Measurements from ENCODE around the gene MAP3K5. TPM values are rescaled to one million over a fixed set of nuclear protein-coding genes. Genes with fewer than 3 reads are reported as not detected.

MAP3K5 gene
- total and polyA plus RNA-seq, 4 experiments from 2014 or later = 7.3 to 31.7 (median 28.8) TPM

- no peaks in the 10 kb centered on the region for H3K27me3 Mint-ChIP-seq
- DNase-seq = no peak
- peaks cover 0 to 3% (median under 1%) of the 10 kb centered on the region in 8 donors for H3K9me3 Mint-ChIP-seq
- Histone ChIP-seq H3K4me3 (ENCODE audit: low read length in 2 of 2) (no peak overlapping the region), H3K4me1 (ENCODE audit: insufficient read depth, low read length) (no peaks in the 10 kb centered on the region), H3K36me3 (ENCODE audit: insufficient read depth, low read length) (peaks cover 54% of the 10 kb centered on the region), H3K9me3 (ENCODE audit: control insufficient read depth in 1 of 2, low read length in 2 of 2) (no peaks in the 10 kb centered on the region), H3K27me3 (ENCODE audit: insufficient read depth, low read length) (no peaks in the 10 kb centered on the region), H3K27ac (ENCODE audit: low read depth, low read length) (no peak overlapping the region)
- no peak overlapping the region for H3K4me3 Mint-ChIP-seq
- peaks cover 69 to 76% of the 10 kb centered on the region in 2 donors for H3K36me3 Mint-ChIP-seq
- peak overlapping the region in 1 of 7 donors; percentile 42 for H3K27ac Mint-ChIP-seq
- intact Hi-C loops (cut with micrococcal nuclease) = no loop called here
- ChIA-PET POLR2A (ENCODE audit: partially characterized antibody) (no interaction called here), CTCF (ENCODE audit: partially characterized antibody) (no interaction called here)
- peaks cover 0 to 3% (median 0%) of the 10 kb centered on the region in 4 donors for H3K4me1 Mint-ChIP-seq
These were observed 215.5 kb downstream of the MAP3K5 start for GRCh38 chr6:136576821-136577220.

DNA sequence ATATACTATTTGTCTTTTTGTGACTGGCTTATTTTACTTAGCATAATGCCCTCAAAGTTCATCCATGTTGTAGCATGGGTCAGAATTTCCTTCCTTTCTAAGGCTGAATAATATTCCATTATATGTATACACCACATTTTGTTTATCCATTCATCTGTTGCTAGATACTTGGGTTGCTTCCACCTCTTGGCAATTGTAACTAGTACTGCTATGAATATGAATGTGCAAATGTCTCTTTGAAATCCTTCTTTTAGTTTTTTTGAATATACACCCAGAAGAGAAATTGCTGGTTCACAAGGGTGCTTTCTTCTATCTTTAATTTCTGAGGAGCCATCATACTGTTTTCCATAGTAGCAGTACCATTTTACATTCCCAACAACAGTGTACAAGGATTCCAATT is 220.8 kb downstream of the MAP3K5 start:
- Histone ChIP-seq H3K36me3 (ENCODE audit: insufficient read depth, low read length) (peaks cover 21% of the 10 kb centered on the region), H3K4me1 (ENCODE audit: insufficient read depth, low read length) (peaks cover 23% of the 10 kb centered on the region), H3K4me3 (ENCODE audit: low read length in 2 of 2) (no peak overlapping the region), H3K27ac (ENCODE audit: low read depth, low read length) (no peak overlapping the region), H3K9me3 (ENCODE audit: control insufficient read depth in 1 of 2, low read length in 2 of 2) (no peaks in the 10 kb centered on the region), H3K27me3 (ENCODE audit: insufficient read depth, low read length) (no peaks in the 10 kb centered on the region)
- H3K4me1 Mint-ChIP-seq = peaks cover 0 to 23% (median 15%) of the 10 kb centered on the region in 4 donors
- CTCF ChIA-PET (ENCODE audit: partially characterized antibody) = no interaction called here
- H3K27ac Mint-ChIP-seq = peak overlapping the region in 1 of 7 donors; percentile 0
- POLR2A ChIA-PET (ENCODE audit: partially characterized antibody) = no interaction called here
- no peak for DNase-seq
- no peaks in the 10 kb centered on the region for H3K27me3 Mint-ChIP-seq
- peaks cover 64 to 71% of the 10 kb centered on the region in 2 donors for H3K36me3 Mint-ChIP-seq
- no peak overlapping the region for H3K4me3 Mint-ChIP-seq
- intact Hi-C loops (cut with micrococcal nuclease) = no loop called here
- peaks cover 0 to 7% (median 3%) of the 10 kb centered on the region in 8 donors for H3K9me3 Mint-ChIP-seq

DNA sequence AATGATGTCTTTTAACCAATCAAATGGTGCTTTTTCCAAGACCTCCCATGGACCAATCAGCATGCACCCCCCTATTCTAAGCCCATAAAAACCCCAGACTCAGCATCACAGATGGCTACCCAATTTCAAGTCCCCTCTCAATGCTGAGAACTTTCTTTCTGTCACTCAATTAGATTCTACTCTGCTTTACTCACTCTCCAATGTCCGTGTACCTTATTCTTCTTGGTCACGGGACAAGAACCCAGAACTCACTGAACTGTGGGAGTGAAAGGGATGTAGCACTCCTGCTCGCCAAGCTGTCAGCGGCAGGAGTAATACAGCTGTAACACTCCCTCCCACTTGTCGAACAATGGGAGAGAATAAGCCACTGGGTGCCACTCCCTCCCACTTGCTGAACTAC is 221.2 kb downstream of the MAP3K5 start:
- H3K36me3 ChIP-seq (ENCODE audit: insufficient read depth, low read length) = peaks cover 20% of the 10 kb centered on the region
- no peak overlapping the region for H3K4me3 Mint-ChIP-seq
- H3K4me3 ChIP-seq (ENCODE audit: low read length in 2 of 2) = no peak overlapping the region
- peaks cover 63 to 71% of the 10 kb centered on the region in 2 donors for H3K36me3 Mint-ChIP-seq
- no peaks in the 10 kb centered on the region for H3K27me3 ChIP-seq (ENCODE audit: insufficient read depth, low read length)
- CTCF ChIA-PET (ENCODE audit: partially characterized antibody) = no interaction called here
- no peak overlapping the region for H3K27ac ChIP-seq (ENCODE audit: low read depth, low read length)
- POLR2A ChIA-PET (ENCODE audit: partially characterized antibody) = no interaction called here
- peaks cover 0 to 23% (median 15%) of the 10 kb centered on the region in 4 donors for H3K4me1 Mint-ChIP-seq
- no peak for DNase-seq
- peak overlapping the region in 1 of 7 donors; percentile 0 for H3K27ac Mint-ChIP-seq
- H3K4me1 ChIP-seq (ENCODE audit: insufficient read depth, low read length) = peaks cover 27% of the 10 kb centered on the region
- peaks cover 0 to 7% (median 3%) of the 10 kb centered on the region in 8 donors for H3K9me3 Mint-ChIP-seq
- no peaks in the 10 kb centered on the region for H3K27me3 Mint-ChIP-seq
- intact Hi-C loops (cut with micrococcal nuclease) = no loop called here
- no peaks in the 10 kb centered on the region for H3K9me3 ChIP-seq (ENCODE audit: control insufficient read depth in 1 of 2, low read length in 2 of 2)

GRCh38 chr6:136568129-136568528 is 224.1 kb downstream of the MAP3K5 start:
- no peak for DNase-seq
- H3K4me1 ChIP-seq (ENCODE audit: insufficient read depth, low read length) = peaks cover 45% of the 10 kb centered on the region
- H3K9me3 ChIP-seq (ENCODE audit: control insufficient read depth in 1 of 2, low read length in 2 of 2) = no peaks in the 10 kb centered on the region
- Mint-ChIP-seq H3K27ac (peak overlapping the region in 5 of 7 donors; percentile 12 to 59 (median 33)), H3K4me3 (no peak overlapping the region), H3K36me3 (peaks cover 58 to 74% of the 10 kb centered on the region in 2 donors), H3K27me3 (no peaks in the 10 kb centered on the region), H3K9me3 (peaks cover 0 to 7% (median 2%) of the 10 kb centered on the region in 8 donors), H3K4me1 (peaks cover 4 to 39% (median 25%) of the 10 kb centered on the region in 4 donors)
- POLR2A ChIA-PET (ENCODE audit: partially characterized antibody) = interaction anchor here (1.7 kb wide), 1 partner anchor 224 kb away, joined by 4 read pairs; the partner anchor contains the start of gene MAP3K5
- no peak overlapping the region for H3K27ac ChIP-seq (ENCODE audit: low read depth, low read length)
- peaks cover 20% of the 10 kb centered on the region for H3K36me3 ChIP-seq (ENCODE audit: insufficient read depth, low read length)
- no peaks in the 10 kb centered on the region for H3K27me3 ChIP-seq (ENCODE audit: insufficient read depth, low read length)
- CTCF ChIA-PET (ENCODE audit: partially characterized antibody) = interaction anchor here (9.8 kb wide), 1 partner anchor 17 kb away, joined by 56 read pairs; the partner anchor contains the start of gene MAP7
- no peak overlapping the region for H3K4me3 ChIP-seq (ENCODE audit: low read length in 2 of 2)
- intact Hi-C loops (cut with micrococcal nuclease) = no loop called here

DNA sequence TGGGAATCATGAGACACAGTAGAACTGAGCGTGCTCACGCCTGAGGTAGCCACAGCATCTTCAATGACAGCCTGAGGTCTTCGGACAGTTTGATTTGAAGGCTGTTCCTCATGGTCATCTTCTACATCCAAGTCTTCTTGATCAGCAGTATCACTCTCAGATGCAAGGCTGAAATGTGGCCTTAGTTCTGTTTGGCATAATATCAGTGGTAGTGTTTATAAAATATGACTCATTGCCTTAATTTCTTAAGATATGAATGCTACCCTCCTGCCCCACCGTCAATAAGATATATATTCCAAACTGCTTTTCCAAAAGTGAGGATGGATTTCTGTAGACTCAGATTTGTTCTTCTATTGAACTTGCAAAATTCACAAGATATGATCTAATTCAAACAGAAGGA is 224.6 kb downstream of the MAP3K5 start:
- Mint-ChIP-seq H3K27ac (peak overlapping the region in 4 of 7 donors; percentile 4 to 53 (median 32)), H3K27me3 (no peaks in the 10 kb centered on the region), H3K9me3 (peaks cover 0 to 7% (median 2%) of the 10 kb centered on the region in 8 donors), H3K4me3 (no peak overlapping the region), H3K4me1 (peaks cover 4 to 37% (median 26%) of the 10 kb centered on the region in 4 donors), H3K36me3 (peaks cover 54 to 74% of the 10 kb centered on the region in 2 donors)
- CTCF ChIA-PET (ENCODE audit: partially characterized antibody) = interaction anchor here (9.8 kb wide), 1 partner anchor 17 kb away, joined by 56 read pairs; the partner anchor contains the start of gene MAP7
- H3K36me3 ChIP-seq (ENCODE audit: insufficient read depth, low read length) = peaks cover 21% of the 10 kb centered on the region
- DNase-seq = no peak
- no peak overlapping the region for H3K4me3 ChIP-seq (ENCODE audit: low read length in 2 of 2)
- peaks cover 45% of the 10 kb centered on the region for H3K4me1 ChIP-seq (ENCODE audit: insufficient read depth, low read length)
- no peaks in the 10 kb centered on the region for H3K9me3 ChIP-seq (ENCODE audit: control insufficient read depth in 1 of 2, low read length in 2 of 2)
- POLR2A ChIA-PET (ENCODE audit: partially characterized antibody) = interaction anchor here (1.7 kb wide), 1 partner anchor 225 kb away, joined by 4 read pairs; the partner anchor contains the start of gene MAP3K5
- H3K27ac ChIP-seq (ENCODE audit: low read depth, low read length) = no peak overlapping the region
- intact Hi-C loops (cut with micrococcal nuclease) = no loop called here
- H3K27me3 ChIP-seq (ENCODE audit: insufficient read depth, low read length) = no peaks in the 10 kb centered on the region

- Histone ChIP-seq H3K4me1 (ENCODE audit: insufficient read depth, low read length) (peaks cover 45% of the 10 kb centered on the region), H3K27me3 (ENCODE audit: insufficient read depth, low read length) (no peaks in the 10 kb centered on the region), H3K27ac (ENCODE audit: low read depth, low read length) (no peak overlapping the region), H3K36me3 (ENCODE audit: insufficient read depth, low read length) (peaks cover 22% of the 10 kb centered on the region), H3K9me3 (ENCODE audit: control insufficient read depth in 1 of 2, low read length in 2 of 2) (no peaks in the 10 kb centered on the region), H3K4me3 (ENCODE audit: low read length in 2 of 2) (no peak overlapping the region)
- H3K4me1 Mint-ChIP-seq = peaks cover 4 to 37% (median 26%) of the 10 kb centered on the region in 4 donors
- ChIA-PET POLR2A (ENCODE audit: partially characterized antibody) (interaction anchor here (1.7 kb wide), 1 partner anchor 225 kb away, joined by 4 read pairs; the partner anchor contains the start of gene MAP3K5), CTCF (ENCODE audit: partially characterized antibody) (interaction anchor here (0.6 to 9.8 kb wide), 3 partner anchors 9 to 98 kb away, joined by 4 to 56 read pairs (median 4); partner anchors contain the start of gene MAP7)
- H3K4me3 Mint-ChIP-seq = peak overlapping the region in 1 of 8 donors; percentile 10
- peak overlapping the region in 3 of 7 donors; percentile 13 to 80 (median 35) for H3K27ac Mint-ChIP-seq
- no peak for DNase-seq
- H3K36me3 Mint-ChIP-seq = peaks cover 51 to 75% of the 10 kb centered on the region in 2 donors
- H3K27me3 Mint-ChIP-seq = no peaks in the 10 kb centered on the region
- H3K9me3 Mint-ChIP-seq = peaks cover 0 to 7% (median 1%) of the 10 kb centered on the region in 8 donors
- intact Hi-C loops (cut with micrococcal nuclease) = no loop called here
These were observed 225.4 kb downstream of the MAP3K5 start for GRCh38 chr6:136566851-136567250.

DNA sequence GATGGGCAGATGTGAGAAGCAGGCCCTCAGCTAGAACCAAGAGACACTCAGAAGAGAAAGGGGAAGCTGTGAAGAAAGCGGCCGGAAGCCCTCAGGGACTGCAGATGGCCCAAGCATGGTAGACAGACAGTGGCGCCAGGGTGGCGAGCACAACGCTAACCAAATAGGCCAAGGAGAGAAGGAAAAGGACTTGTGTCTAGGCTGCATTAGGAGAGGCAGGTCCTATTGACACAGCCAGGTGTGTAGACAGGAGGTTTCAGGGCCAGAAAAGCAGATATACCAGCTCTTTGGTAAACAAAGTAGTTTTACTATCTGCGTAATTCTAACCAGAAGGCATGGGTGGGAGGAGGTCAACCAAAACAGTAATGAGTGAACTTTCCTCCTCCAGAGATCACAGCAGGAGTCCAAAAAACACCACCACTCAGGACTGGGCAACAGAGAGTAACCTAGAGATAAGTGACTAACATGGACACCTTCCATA is 226.2 kb downstream of the MAP3K5 start:
- Mint-ChIP-seq H3K4me3 (no peak overlapping the region), H3K36me3 (peaks cover 48 to 75% of the 10 kb centered on the region in 2 donors), H3K27me3 (no peaks in the 10 kb centered on the region), H3K4me1 (peaks cover 4 to 34% (median 26%) of the 10 kb centered on the region in 4 donors), H3K9me3 (peaks cover 0 to 2% (median 0%) of the 10 kb centered on the region in 8 donors), H3K27ac (peak overlapping the region in 3 of 7 donors; percentile 24 to 47 (median 43))
- CTCF ChIA-PET (ENCODE audit: partially characterized antibody) = interaction anchor here (1.0 to 9.8 kb wide), 2 partner anchors 8 to 15 kb away, joined by 4 to 56 read pairs; partner anchors contain the start of gene MAP7
- Histone ChIP-seq H3K9me3 (ENCODE audit: control insufficient read depth in 1 of 2, low read length in 2 of 2) (no peaks in the 10 kb centered on the region), H3K36me3 (ENCODE audit: insufficient read depth, low read length) (peaks cover 23% of the 10 kb centered on the region), H3K27me3 (ENCODE audit: insufficient read depth, low read length) (no peaks in the 10 kb centered on the region), H3K4me3 (ENCODE audit: low read length in 2 of 2) (no peak overlapping the region), H3K4me1 (ENCODE audit: insufficient read depth, low read length) (peaks cover 45% of the 10 kb centered on the region), H3K27ac (ENCODE audit: low read depth, low read length) (no peak overlapping the region)
- DNase-seq = no peak
- intact Hi-C loops (cut with micrococcal nuclease) = no loop called here
- POLR2A ChIA-PET (ENCODE audit: partially characterized antibody) = no interaction called here
